NCI-H524 treated with DMSO at 0.1 percent for 48 hours (cell line): Measurements from ENCODE around the gene S100A10.

Experiments
- DNase-seq: peaks from one replicate; lab custom pipeline; 2025; lab: John Stamatoyannopoulos, UW

The S100A10 gene

DNA sequence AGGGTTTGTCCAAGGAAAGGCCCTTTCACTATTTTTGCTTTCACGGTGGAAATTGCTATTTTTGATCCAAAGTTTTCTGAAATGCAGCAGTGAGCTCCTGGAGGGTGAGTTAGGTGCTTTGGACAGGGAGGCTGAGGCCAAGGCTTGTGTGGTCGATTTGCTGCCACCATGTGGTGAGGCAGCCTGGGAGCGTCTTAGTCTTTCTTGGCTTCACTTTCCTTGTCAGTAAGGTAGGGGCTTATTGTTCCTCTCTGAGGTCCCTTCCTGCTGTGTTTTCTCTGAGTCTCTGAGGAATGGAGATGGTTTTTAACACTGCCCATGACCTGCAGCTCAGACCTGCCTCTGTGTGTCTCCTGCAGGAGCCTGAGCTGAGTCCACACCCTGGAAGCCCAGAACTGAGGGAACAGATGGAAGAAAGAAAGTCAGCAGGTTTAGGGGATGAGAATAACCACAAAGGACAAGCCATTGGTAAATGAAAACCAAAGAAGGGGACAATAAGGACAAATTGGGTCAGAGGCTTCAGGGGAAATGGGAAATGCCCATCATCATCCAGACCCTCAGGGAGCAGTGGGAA is 20.1 kb upstream of the S100A10 start:
- no peak for DNase-seq

DNA sequence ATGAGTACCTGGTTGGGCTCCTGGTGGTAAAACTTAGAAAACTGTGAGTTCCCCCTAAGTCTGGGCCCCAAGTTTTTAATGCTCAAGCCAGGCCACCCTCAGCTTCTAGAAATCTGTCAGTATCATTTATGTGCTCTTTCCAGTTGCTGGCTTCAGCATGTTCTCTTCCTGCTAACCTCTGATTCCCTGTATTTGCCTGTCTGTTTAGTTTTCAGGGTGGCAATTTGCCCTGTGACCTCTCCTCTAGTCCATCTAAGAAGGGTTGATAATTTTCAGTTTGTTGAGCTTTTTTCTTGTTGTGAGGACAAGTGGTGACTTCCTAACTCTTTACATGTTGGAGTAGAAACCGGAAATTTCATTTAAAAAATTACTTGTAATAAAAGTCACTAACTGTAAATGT is 16.0 kb upstream of the S100A10 start:
- no peak for DNase-seq

GRCh38 chr1:152007047-152007446 is 13.4 kb upstream of the S100A10 start:
- no peak for DNase-seq

DNA sequence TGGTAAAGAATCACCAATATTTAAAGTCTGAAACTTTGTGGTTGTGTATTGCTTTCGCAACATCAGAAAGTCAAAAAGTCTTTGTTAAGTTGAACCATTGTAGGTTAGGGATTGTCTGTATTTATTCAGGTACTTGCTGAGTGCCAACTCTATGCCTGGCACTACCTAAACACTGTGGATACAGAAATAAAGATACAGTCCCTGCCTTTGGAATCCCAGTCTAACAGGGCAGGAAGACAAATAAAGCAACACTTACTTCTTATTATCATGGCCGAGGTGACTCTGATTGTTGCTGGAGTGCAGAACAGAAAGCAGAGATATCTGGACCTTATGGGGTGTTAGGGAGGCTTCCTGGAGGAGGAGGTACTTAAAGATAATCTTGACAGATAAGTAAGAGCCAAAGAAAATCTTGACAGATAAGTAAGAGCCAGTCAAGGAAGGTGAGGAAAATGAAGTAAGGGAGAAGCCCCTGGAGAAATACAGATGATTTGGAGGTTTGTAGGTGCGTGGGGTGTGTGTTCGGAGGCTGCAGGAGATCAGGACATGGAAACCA is 11.8 kb upstream of the S100A10 start:
- no peak for DNase-seq

- no peak for DNase-seq
These were observed 10.3 kb upstream of the S100A10 start for GRCh38 chr1:152003846-152004442.

DNA sequence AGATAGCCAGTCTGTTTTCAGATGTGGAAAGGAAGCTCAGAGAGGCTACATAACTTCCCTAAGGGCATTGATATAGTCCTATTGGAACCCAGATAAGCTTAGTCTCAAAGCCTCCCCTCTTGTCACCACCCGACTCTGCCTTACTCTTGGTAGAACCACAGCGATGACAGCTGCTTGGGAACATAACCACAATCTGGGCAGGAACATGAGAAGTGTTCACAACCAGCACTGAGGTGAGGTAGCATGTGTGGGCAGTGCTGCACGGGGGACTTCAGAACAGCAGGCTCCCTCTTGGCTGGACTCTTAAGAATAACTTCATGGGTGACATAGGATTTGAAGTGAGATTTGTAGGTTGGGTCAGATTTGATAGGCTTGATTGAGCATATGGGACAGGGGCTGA is 9.3 kb upstream of the S100A10 start:
- DNase-seq = no peak

GRCh38 chr1:152001631-152002584 is 8.2 kb upstream of the S100A10 start:
- DNase-seq = no peak

DNA sequence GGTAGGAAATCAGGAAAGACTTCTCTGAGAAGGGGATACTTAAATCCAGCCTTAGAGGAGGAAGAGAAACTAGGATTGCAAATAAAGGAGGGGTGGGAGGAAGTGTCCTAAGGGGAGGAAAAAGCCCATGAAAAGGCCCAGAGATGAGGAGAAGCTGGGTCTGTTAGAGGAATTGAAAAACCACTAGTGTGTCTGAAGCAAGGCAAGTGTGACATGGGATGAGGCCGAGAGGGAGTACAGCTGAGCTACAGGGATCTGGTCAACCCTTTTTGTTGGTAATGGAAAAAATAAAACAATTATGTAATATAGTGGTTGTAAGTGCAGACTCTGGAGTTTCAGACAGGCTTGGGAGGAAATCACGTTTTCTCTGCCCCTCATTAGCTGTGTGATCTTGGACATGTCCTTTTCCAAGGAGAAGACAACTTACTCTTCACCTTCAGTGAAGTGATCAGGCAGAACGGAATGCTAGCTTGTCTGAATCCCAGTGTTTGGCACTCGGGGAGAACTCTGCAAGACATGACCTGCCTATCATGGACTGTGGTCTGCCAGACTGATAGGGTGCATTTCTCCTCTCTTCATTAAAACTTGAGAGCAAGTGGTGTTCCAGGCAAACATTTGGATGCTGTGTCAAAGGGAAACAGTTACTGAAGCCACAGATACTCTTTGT is 7.4 kb upstream of the S100A10 start:
- DNase-seq = no peak

DNA sequence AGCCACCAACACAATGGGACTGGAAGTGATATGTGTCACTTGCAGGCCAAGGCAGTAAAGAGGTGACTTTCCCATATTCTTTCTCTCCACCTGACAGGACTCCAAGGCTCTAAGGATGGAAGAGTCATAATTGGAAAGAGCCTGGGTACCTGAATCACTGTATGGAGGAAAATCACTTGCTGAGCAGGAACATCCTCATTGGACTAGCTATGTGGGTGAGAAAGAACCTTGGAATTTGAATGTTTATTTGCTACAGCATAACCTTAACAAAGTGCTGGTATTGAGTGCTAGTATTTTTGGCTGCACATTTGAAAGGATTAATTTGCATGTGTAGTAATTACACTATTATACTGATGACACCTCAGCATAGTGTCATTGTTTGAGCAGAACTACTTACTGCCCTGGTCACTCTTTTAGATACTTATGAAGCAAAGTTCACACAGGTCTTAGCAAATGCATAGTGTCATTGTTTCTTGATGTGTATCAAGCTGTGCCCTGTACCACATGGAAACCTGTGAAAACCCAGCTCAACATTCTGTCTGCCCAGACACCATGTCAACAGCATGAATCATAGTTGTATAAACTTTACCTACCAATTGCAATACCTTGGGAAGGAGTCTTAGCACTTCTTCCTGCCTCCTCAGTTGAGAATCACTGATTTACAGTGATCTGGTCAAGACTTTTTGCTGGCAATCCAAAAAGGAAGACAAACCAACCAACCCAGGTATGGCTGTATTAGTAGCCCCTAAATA is 5.1 kb upstream of the S100A10 start:
- no peak for DNase-seq

DNA sequence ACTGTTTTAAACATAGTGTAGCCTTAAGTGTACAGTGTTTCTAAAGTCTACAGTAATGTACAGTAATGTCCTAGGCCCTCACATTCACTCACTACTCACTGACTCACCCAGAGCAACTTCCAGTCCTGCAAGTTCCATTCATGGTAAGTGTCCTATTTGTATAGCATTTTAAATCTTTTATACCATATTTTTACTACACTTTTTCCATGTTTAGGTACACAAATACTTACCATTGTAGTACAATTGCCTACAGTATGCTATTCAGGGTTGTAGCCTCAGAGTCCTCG is 3.6 kb upstream of the S100A10 start:
- no peak for DNase-seq

GRCh38 chr1:151995774-151996173 is 2.1 kb upstream of the S100A10 start:
- DNase-seq = no peak

DNA sequence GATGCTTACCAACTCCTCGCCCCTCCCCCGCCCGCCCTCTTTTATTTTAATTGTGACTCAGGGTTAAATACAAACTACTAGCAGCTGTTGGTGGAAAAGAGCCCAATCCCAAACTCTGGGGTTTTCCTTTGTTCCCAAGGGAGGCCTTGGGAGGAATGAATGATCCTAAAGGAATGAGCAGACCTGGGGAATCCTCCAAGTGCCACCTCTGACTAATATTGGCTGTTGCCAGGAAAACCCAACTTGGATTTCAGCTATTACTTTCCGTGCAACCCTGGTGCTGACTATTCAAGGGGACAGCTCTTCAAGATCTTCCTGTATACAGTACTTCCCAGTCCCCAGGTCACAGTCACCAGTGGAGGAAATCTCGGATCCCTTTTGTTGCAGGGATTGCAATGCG is 1.3 kb upstream of the S100A10 start:
- no peak for DNase-seq

DNA sequence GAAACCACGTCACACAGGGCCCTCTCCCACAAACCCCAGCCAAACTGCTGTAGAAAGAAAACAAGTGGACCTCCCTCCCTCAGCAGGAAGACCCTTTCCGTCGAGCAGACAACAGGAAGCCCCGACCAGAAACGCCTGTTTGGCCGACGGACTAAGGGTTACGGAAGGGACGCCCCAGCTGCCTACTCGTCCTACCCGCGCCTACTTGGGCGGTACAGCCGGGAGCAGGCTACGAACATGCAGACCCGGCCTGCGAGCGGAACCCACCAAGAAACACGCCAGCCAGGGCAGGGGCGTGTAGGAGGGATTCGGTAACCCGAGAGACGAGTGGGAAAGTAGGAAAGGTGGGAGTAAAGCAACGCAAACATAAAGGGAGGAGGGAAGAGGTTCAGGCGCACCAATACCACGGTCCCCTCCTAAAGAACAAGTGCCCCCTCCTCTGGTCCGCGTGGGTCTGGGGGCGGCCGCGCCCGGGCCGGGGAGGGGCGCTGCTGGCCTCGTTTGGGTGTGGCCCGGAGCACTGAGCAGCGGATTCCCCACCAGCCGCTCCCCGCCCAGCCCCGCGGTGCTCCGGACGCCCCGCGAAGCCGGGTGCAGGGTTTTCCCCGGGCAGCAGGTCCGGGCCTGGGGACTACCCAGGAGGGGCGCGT is 450 bp downstream of the S100A10 start:
- no peak for DNase-seq

GRCh38 chr1:151992303-151993083 is 1.2 kb downstream of the S100A10 start:
- no peak for DNase-seq

GRCh38 chr1:151991663-151992302 is 1.9 kb downstream of the S100A10 start:
- DNase-seq = no peak

- no peak for DNase-seq
These were observed 2.8 kb downstream of the S100A10 start for GRCh38 chr1:151990856-151991198.

DNA sequence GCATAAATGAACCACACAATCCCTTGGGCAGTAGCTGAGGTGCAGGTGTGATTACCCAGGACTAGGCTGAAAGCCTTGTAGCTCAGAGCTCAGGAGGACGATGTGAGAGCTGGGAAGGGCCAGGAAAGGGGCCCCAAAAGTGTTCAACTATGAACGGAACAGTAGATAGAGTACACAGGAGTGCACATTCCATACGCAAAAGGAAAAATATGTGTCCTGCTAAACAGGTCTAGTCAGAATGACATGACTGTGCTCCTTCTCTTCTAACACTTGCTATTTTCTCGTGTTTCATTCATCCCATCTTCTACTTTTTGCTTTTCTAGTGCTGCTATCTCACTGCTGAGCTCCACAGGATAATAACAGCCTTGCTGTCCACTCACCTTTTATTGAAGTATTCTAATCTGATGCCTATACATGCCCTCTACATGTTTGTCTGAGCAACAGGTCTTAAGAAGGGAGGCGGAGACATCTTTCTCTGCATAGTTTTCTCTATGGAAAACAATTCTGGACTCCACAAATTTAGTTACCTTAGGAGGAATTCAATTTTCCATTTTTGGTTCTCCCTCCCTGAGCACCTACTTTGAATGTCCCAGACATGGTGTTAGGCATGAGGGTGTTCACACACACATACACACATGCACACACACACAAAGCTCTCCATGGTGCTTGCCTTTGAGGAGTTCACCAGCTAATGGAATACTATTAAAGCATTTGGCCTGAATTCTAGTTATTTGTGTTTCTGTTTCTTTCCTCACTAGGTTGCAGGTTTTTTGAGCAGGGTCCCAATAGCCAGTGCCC is 3.4 kb downstream of the S100A10 start:
- DNase-seq = no peak

- DNase-seq = no peak
These were observed 4.3 kb downstream of the S100A10 start for GRCh38 chr1:151989211-151989862.
